KOPT-K1 (cell line): Measurements from ENCODE around the gene RCSD1.
A peak's percentile ranks its signal among the peaks of the same experiment; 100 is the strongest.

ENCODE experiments used
- H3K27ac ChIP-seq: fragments of 200-600 bp; sonication (generic); 2 replicates; pipeline ENCODE4 v1.5.1; 2016; ENCODE audit warnings: antibody characterized with exemption, mild to moderate bottlenecking, low read depth, low read length; ENCODE audit not compliant: poor library complexity, severe bottlenecking
- H3K36me3 ChIP-seq: fragments of 200-600 bp; sonication (generic); 2 replicates; pipeline ENCODE4 v1.5.1; 2017; ENCODE audit warnings: antibody characterized with exemption, mild to moderate bottlenecking, low read length, moderate library complexity; ENCODE audit not compliant: insufficient read depth
- H3K9me3 ChIP-seq: fragments of 200-600 bp; sonication (generic); 2 replicates; pipeline ENCODE4 v1.5.1; 2017; ENCODE audit warnings: antibody characterized with exemption, low read length, mild to moderate bottlenecking; ENCODE audit not compliant: insufficient read depth, poor library complexity, severe bottlenecking

The RCSD1 gene

GRCh38 chr1:167645140-167645541 lies 15.1 kb downstream of the RCSD1 start:
- peak overlapping the region; percentile 36 for H3K27ac ChIP-seq
- H3K36me3 ChIP-seq: peaks cover 57% of the 10 kb centered on the region
- no peaks in the 10 kb centered on the region for H3K9me3 ChIP-seq

- peak overlapping the region; percentile 36 for H3K27ac ChIP-seq
- no peaks in the 10 kb centered on the region for H3K9me3 ChIP-seq
- peaks cover 50% of the 10 kb centered on the region for H3K36me3 ChIP-seq
Measured at GRCh38 chr1:167645625-167646414, 15.8 kb downstream of the RCSD1 start.

GRCh38 chr1:167648252-167648849 lies 18.3 kb downstream of the RCSD1 start:
- Histone ChIP-seq H3K36me3 (peaks cover 29% of the 10 kb centered on the region), H3K27ac (peak overlapping the region; percentile 88), H3K9me3 (no peaks in the 10 kb centered on the region)

GRCh38 chr1:167648978-167649744 lies 19.1 kb downstream of the RCSD1 start:
- Histone ChIP-seq H3K27ac (peak overlapping the region; percentile 88), H3K36me3 (peaks cover 30% of the 10 kb centered on the region), H3K9me3 (no peaks in the 10 kb centered on the region)

GRCh38 chr1:167650269-167651160 lies 20.5 kb downstream of the RCSD1 start:
- peaks cover 31% of the 10 kb centered on the region for H3K36me3 ChIP-seq
- peak overlapping the region; percentile 88 for H3K27ac ChIP-seq
- no peaks in the 10 kb centered on the region for H3K9me3 ChIP-seq

GRCh38 chr1:167651161-167651693 lies 21.2 kb downstream of the RCSD1 start:
- peaks cover 30% of the 10 kb centered on the region for H3K36me3 ChIP-seq
- H3K27ac ChIP-seq: peak overlapping the region; percentile 88

GRCh38 chr1:167654975-167655575 lies 25.0 kb downstream of the RCSD1 start:
- H3K27ac ChIP-seq: peak overlapping the region; percentile 37
- H3K36me3 ChIP-seq: peaks cover 50% of the 10 kb centered on the region
- H3K9me3 ChIP-seq: no peaks in the 10 kb centered on the region

More at GRCh38 chr1:167651161-167651693, 21.2 kb downstream of the RCSD1 start:
- no peaks in the 10 kb centered on the region for H3K9me3 ChIP-seq

GRCh38 chr1:167656657-167657056 lies 26.6 kb downstream of the RCSD1 start:
- no peak overlapping the region for H3K27ac ChIP-seq
- H3K36me3 ChIP-seq: peaks cover 66% of the 10 kb centered on the region
- no peaks in the 10 kb centered on the region for H3K9me3 ChIP-seq

- Histone ChIP-seq H3K9me3 (no peaks in the 10 kb centered on the region), H3K36me3 (peaks cover 78% of the 10 kb centered on the region), H3K27ac (no peak overlapping the region)
Measured at GRCh38 chr1:167658574-167659328, 28.7 kb downstream of the RCSD1 start.

GRCh38 chr1:167659450-167659849 lies 29.4 kb downstream of the RCSD1 start:
- no peak overlapping the region for H3K27ac ChIP-seq

GRCh38 chr1:167659881-167660280 lies 29.8 kb downstream of the RCSD1 start:
- H3K27ac ChIP-seq: no peak overlapping the region
- no peaks in the 10 kb centered on the region for H3K9me3 ChIP-seq
- H3K36me3 ChIP-seq: peaks cover 78% of the 10 kb centered on the region

More at GRCh38 chr1:167659450-167659849, 29.4 kb downstream of the RCSD1 start:
- H3K9me3 ChIP-seq: no peaks in the 10 kb centered on the region
- H3K36me3 ChIP-seq: peaks cover 78% of the 10 kb centered on the region

- Histone ChIP-seq H3K9me3 (no peaks in the 10 kb centered on the region), H3K27ac (no peak overlapping the region), H3K36me3 (peaks cover 72% of the 10 kb centered on the region)
Measured at GRCh38 chr1:167661527-167662426, 31.7 kb downstream of the RCSD1 start.
